HG03520 (cell line): Measurements from ENCODE around the gene SFPQ.
"Not testable (repeated sequence)": the region's sequence is repeated elsewhere in the genome, so short reads cannot be mapped to it uniquely, and the experiment has no call there.

Source experiments
- ATAC-seq: cut with Tn5 transposase; IDR thresholded peaks from one replicate; pipeline ENCODE4 v1.9.1; 2021; ENCODE audit warnings: mild to moderate bottlenecking, moderate library complexity; ENCODE audit not compliant: unreplicated experiment

Gene SFPQ

GRCh38 chr1:35187816-35188342, 5.1 kb downstream of the SFPQ start:
- ATAC-seq, result no peak

DNA sequence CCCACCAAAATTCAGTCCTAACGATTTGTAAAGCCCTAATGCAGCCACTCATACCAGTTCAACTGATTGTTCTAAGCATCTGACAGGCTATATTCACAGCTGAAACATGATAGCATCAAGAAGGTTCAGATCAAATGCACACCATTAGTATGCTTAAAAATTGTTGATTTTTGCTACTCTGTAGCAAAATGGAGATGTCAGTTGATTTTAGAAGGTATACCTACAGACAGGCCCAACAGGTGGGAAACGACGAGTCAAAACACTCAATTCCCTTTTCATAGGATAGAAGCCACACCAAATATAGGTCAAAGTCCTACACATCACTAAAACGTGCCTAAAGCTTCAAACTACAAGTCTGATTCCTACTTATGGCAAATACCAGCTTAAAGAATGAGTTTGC, 6.7 kb downstream of the SFPQ start:
- ATAC-seq, result no peak

- no peak for ATAC-seq
Measured at GRCh38 chr1:35185200-35185599, 7.7 kb downstream of the SFPQ start.

DNA sequence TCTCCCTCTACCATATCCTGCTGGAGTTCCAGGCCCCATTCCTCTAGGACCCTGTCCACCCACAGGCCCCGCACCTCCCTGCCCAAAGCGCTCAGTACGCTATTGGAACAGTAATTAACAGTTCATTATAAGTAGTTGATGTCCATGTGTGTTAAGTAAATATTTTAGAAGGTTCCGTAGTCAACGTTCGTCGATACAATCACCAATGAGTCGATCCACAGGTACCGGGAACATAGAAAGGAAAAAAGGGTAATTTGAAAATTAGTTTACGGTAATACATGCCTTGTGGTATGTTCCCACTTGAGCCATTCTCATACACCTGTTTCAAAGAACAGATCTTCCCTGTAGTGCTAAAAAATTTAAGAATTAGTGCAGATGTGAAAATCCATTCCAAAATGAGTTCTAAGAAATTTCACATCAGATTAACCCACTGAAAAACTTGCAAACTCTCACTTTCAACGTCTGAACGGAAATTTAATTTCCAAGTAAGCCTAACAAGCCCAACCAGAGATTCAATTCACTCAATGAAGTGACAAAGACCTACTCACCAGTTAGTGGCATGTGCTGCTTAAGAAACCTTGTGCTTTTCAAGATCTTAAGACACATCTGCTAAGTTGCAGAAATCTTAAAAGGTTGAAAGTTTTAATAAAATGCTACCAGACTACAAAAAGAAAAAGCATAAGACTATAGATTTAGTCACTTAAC, 8.3 kb downstream of the SFPQ start:
- ATAC-seq, result no peak

DNA sequence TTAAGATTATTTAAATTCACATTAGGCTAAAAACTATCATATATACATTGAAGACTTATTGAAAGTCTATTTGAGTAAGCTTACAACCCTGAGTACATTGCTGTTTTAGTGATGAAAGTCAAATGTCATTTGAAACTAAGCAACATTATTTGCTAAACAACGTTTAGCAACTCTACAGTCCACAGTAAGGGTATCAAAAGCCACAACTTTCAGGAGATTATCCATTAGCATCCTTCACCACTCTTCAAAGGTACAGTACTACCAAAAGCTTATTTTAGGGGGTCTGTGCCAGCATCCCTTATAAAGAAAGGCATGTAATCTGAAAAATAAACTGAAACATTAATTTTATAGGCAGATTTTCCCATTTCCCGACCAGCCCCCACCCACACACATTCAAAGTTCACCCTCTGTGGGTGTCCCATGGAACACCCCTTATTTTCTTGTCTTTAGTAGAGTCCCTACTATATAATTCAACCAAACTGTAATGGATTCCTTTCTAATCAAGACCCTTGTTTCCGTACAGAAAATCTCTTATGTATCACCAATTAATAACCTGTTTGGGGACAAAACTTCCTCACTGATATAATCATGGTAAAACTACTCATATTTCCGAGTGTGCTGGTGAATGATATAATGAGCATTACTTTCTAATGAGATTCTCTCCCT, 11.0 kb downstream of the SFPQ start:
- ATAC-seq, result no peak

DNA sequence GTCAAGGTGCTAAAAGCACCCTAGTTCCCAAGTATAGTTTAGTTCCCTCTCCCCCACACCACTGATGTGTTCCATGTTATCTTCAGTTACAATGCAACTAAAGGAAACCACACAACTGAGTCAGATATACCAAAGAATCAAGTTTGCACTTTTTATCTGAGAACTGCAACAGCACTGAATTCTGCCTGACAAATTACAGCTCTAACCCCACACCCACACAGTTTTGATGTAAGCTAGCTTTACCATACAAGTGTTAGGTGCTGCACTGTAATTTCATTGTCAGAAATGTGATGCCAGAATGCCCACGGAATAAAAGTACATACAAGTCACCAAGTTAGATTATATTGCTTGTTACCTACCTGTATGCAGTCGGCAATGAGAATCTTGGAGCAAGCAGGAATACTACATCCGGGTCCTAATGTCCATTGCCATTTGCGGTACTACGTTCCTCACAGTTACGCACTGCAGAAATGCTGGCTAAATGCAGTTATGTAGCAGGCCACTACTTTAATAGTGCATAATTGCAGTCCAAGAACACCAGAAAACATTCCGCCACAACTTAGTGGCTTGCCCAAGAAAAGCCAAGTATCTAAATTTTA, 12.1 kb downstream of the SFPQ start:
- ATAC-seq, result no peak

DNA sequence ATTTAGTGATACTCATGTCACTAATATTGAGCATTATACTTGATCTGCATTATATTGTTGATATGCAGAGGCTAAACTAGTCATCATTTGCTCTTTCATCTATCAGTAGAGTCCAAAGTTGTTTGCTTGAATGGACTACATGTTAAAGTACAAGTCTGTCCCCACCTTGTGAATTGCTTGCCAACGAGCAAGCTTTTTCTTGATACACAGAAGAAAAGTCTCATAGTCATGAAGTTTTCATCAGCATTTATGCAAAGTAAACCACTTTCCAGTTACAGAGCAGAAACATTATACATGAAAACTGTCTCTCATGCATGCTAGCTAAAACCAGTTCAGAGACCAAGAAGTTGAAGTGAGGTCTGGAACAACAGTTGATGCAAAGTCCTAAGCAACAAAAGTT, 13.0 kb downstream of the SFPQ start:
- ATAC-seq, result no peak

DNA sequence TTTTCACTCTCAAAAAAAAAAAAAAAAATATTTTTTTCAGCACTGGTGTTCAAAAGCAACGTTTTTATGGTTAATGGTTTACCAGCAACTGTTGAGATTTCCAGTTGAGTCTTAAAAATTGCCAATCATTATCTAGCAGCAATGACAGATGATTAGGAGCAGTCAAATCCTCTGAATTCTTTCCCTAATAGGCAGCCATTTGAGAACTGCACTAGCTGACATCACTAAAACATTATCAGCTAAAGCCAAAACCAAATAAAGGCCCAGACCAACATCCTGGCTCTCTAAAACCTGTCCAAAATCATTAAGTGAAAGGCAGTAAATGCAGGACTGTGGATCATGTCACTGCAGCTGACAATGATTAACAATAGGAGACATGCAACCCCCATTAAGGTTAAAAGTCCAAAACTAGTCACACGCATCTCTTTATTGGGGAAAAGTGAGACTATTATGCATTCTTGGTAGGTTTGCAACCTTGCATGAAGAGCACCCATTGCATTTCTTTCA, 14.0 kb downstream of the SFPQ start:
- no peak for ATAC-seq

GRCh38 chr1:35178295-35178695, 14.7 kb downstream of the SFPQ start:
- no peak for ATAC-seq

DNA sequence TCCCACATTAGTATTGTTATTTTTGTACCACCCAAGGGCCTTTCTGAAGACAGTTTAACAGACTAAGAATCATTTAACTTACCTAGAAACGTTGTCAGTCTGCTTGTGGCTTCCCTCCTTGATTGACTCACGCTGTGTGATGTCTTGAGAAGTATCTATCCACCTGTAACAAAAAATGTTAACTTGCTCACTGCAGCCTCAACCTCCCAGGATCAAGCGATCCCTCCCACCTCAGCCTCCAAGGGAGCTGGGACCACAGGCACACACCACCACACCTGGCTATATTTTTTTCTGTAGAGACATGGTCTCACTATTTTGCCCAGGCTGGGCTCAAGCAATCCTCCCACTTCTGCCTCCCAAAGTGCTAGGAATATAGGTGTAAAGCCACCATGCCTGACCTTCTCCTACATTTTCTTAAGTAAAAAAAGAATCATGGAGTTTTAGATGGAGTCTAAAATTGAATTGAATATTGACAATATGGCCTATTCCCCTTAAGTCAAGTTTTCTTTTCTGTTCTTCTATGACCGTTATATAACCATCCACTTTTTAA, 15.6 kb downstream of the SFPQ start:
- ATAC-seq, result no peak

- ATAC-seq, result no peak
Measured at GRCh38 chr1:35175602-35176001, 17.3 kb downstream of the SFPQ start.

- ATAC-seq, result no peak
Measured at GRCh38 chr1:35175098-35175576, 17.8 kb downstream of the SFPQ start.

- ATAC-seq, result no peak
Measured at GRCh38 chr1:35173909-35174540, 18.9 kb downstream of the SFPQ start.

GRCh38 chr1:35173491-35173890, 19.5 kb downstream of the SFPQ start:
- no peak for ATAC-seq

- ATAC-seq, result no peak
Measured at GRCh38 chr1:35172022-35172421, 20.9 kb downstream of the SFPQ start.

GRCh38 chr1:35171579-35171978, 21.4 kb downstream of the SFPQ start:
- no peak for ATAC-seq

DNA sequence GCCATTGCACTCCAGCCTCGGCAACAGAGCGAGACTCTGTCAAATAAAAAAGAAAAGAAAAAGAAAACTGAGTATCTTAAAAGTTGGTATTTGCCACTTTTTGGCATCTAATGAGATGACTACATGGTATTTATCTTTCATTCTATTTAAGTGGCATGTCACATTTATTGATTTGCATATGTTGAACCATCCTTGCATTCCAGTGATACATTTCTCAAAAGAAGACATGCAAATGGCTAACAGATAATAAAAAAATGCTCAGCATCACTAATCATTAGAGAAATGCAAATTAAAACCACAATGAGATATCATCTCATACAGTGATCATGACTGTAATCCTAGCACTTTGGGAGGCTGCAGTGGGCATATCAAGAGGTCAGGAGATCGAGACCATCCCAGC, 28.1 kb downstream of the SFPQ start:
- ATAC-seq, result no peak

- ATAC-seq, result no peak
Measured at GRCh38 chr1:35151220-35151619, 41.7 kb downstream of the SFPQ start.

- not testable (repeated sequence) for ATAC-seq
Measured at GRCh38 chr1:35145892-35146549, 46.9 kb downstream of the SFPQ start.

- ATAC-seq, result no peak
Measured at GRCh38 chr1:35143737-35144508, 49.0 kb downstream of the SFPQ start.
